B cell (primary cell): ENCODE measurements around the gene SHH. TPM values are rescaled to one million over a fixed set of nuclear protein-coding genes. Genes with fewer than 3 reads are reported as not detected.

Experiments used
- ATAC-seq: fragments of 200-7000 bp; cut with Tn5 transposase; one replicate; pipeline ENCODE4 v1.10.0; 2021; ENCODE audit warnings: low read depth, mild to moderate bottlenecking, moderate number of reproducible peaks, moderate library complexity
- CTCF ChIA-PET: fragments of 350-600 bp; sonication (Branson Sonifier 250); formaldehyde crosslinking; loops from one replicate; lab custom pipeline; 2021; ENCODE audit warnings: antibody characterized with exemption, inconsistent platforms; lab: Charles Lee
- POLR2A ChIA-PET: fragments of 350-600 bp; sonication (Branson Sonifier 250); formaldehyde crosslinking; loops from one replicate; lab custom pipeline; 2021; ENCODE audit warnings: antibody characterized with exemption; lab: Charles Lee
- DNase-seq: peaks from one replicate; pipeline ENCODE4 v3.0.0; 2013
- H2AFZ ChIP-seq: 2 replicates; pipeline ENCODE4 v1.6.1; 2012; ENCODE audit warnings: mild to moderate bottlenecking, low read depth, low read length; ENCODE audit not compliant: insufficient read depth, poor library complexity, severe bottlenecking
- H3K27ac ChIP-seq, 2 donors: 1 replicate in 1 of 2; 2 replicates in 1 of 2; pipeline ENCODE4 v1.5.1; 2012 to 2013; ENCODE audit warnings: low read length in 2 of 2, mild to moderate bottlenecking in 2 of 2, moderate library complexity in 1 of 2
- H3K27me3 ChIP-seq, 4 experiments: fragments of 200-600 bp in 1 of 4; sonication (generic) in 1 of 4; replicated peaks in 1 of 4; 1 replicate in 2 of 4; 2 replicates in 2 of 4; pipeline versions ENCODE4 v1.6.1 to v1.7.0; 2013 to 2016; ENCODE audit warnings: low read length in 3 of 4, mild to moderate bottlenecking in 2 of 4, mixed read lengths in 1 of 4, moderate library complexity in 1 of 4; ENCODE audit not compliant: insufficient read depth in 4 of 4, control insufficient read depth in 3 of 4; ENCODE audit errors: control extremely low read depth in 1 of 4
- H3K36me3 ChIP-seq, 2 experiments: replicated peaks in 1 of 2; 1 replicate in 1 of 2; 2 replicates in 1 of 2; pipeline versions ENCODE4 v1.6.1 to v1.7.1; 2013; ENCODE audit warnings: low read length in 1 of 2; ENCODE audit not compliant: insufficient read depth in 2 of 2, control insufficient read depth in 1 of 2; ENCODE audit errors: control extremely low read depth in 1 of 2, extremely low read depth in 1 of 2
- H3K4me1 ChIP-seq, 2 donors: fragments of 200-600 bp in 1 of 2; sonication (generic) in 1 of 2; 1 replicate in 1 of 2; 2 replicates in 1 of 2; pipeline versions ENCODE4 v1.5.1 to v1.6.1; 2013 to 2017; ENCODE audit warnings: low read length in 2 of 2; ENCODE audit not compliant: control insufficient read depth in 2 of 2, insufficient read depth in 2 of 2
- H3K4me2 ChIP-seq: replicated peaks from 2 replicates; pipeline ENCODE3; 2012; ENCODE audit warnings: mild to moderate bottlenecking, low read depth, low read length; ENCODE audit not compliant: poor library complexity, severe bottlenecking
- H3K4me3 ChIP-seq, 5 experiments: fragments of 200-600 bp in 1 of 5; sonication (generic) in 1 of 5; 1 replicate in 3 of 5; 2 replicates in 2 of 5; pipeline versions ENCODE4 v1.5.1 to v1.7.0; 2011 to 2016; ENCODE audit warnings: low read length in 4 of 5, mild to moderate bottlenecking in 4 of 5, low read depth in 2 of 5, control low read depth in 1 of 5, moderate library complexity in 1 of 5; ENCODE audit not compliant: insufficient read depth in 1 of 5; ENCODE audit errors: control extremely low read depth in 1 of 5, extremely low read depth in 1 of 5
- H3K79me2 ChIP-seq: fragments of 200-600 bp; sonication (generic); one replicate; pipeline ENCODE4 v1.6.0; 2016; ENCODE audit warnings: low read length; ENCODE audit not compliant: control insufficient read depth, insufficient read depth
- H3K9ac ChIP-seq: fragments of 200-600 bp; sonication (generic); 2 replicates; pipeline ENCODE4 v1.6.1; 2017; ENCODE audit warnings: mild to moderate bottlenecking, low read length, moderate library complexity
- H3K9me3 ChIP-seq, 3 donors: one replicate each; pipeline versions ENCODE4 v1.6.1 to v1.7.1; 2013; ENCODE audit warnings: low read length in 2 of 3; ENCODE audit not compliant: control insufficient read depth in 2 of 3, insufficient read depth in 1 of 3; ENCODE audit errors: control extremely low read depth in 1 of 3
- H4K20me1 ChIP-seq: 2 replicates; pipeline ENCODE4 v1.6.0; 2012; ENCODE audit warnings: mild to moderate bottlenecking, low read length; ENCODE audit not compliant: insufficient read depth, control insufficient read depth, poor library complexity, severe bottlenecking
- H3K27ac Mint-ChIP-seq: one replicate; pipeline ENCODE4 v1.8.0; 2021; ENCODE audit warnings: mixed read lengths
- H3K27me3 Mint-ChIP-seq: one replicate; pipeline ENCODE4 v1.8.0; 2021; ENCODE audit warnings: mixed read lengths
- H3K4me1 Mint-ChIP-seq: one replicate; pipeline ENCODE4 v1.8.0; 2021; ENCODE audit warnings: mixed read lengths
- H3K4me3 Mint-ChIP-seq: one replicate; pipeline ENCODE4 v1.8.0; 2021; ENCODE audit warnings: mixed read lengths
- H3K9me3 Mint-ChIP-seq: one replicate; pipeline ENCODE4 v1.8.0; 2022; ENCODE audit warnings: mixed read lengths; ENCODE audit not compliant: insufficient read depth
- EZH2 ChIP-seq: IDR thresholded peaks from 2 replicates; pipeline ENCODE4 v1.6.1; 2012; ENCODE audit warnings: borderline replicate concordance, low read depth, mild to moderate bottlenecking, moderate library complexity, low read length; ENCODE audit not compliant: insufficient read depth, poor library complexity, severe bottlenecking
- WGBS: methylation state at CpG from one replicate; pipeline ENCODE4 v1.1.5; 2013; ENCODE audit warnings: missing lambda C conversion rate; ENCODE audit not compliant: insufficient coverage; 5-methylcytosine and 5-hydroxymethylcytosine counted together
- intact Hi-C: fragments of 100-400 bp; cut with micrococcal nuclease; formaldehyde crosslinking; loops from one replicate; pipeline ENCODE4 v1.10.0; 2022
- polyA plus RNA-seq: library from polyadenylated mRNA; depleted of rRNA; stranded (reverse); fragments of >200 nt; gene quantifications from 2 replicates; pipeline ENCODE4 v1.2.3, GENCODE V29; 2012
- total RNA-seq, 2 donors: library from RNA; stranded (reverse); fragments of 120-200 nt in 1 of 2; gene quantifications; 1 replicate in 1 of 2; 2 replicates in 1 of 2; pipeline versions ENCODE4 v1.2.3 to v1.2.4, GENCODE V29; 2013 to 2022
- TF ChIP-seq, protein P1 (sequence below): fragments of 200-600 bp; IDR thresholded peaks from one replicate; pipeline ENCODE4 v1.8.0; 2022; ENCODE audit warnings: antibody characterized with exemption, mild to moderate bottlenecking

The SHH gene
- total and polyA plus RNA-seq, 2 donors (not counting 1 experiment from before 2014, with no cell fraction given), result not detected

GRCh38 chr7:155860840-155861479 lies 48.7 kb upstream of the SHH start:
- DNase-seq, result no peak
- ChIA-PET POLR2A (no interaction called here), CTCF (no interaction called here)
- H3K4me2 ChIP-seq, result no peak overlapping the region
- H3K9ac ChIP-seq, result no peak overlapping the region
- no peak overlapping the region for H2AFZ ChIP-seq
- H3K36me3 ChIP-seq, result no peaks in the 10 kb centered on the region
- H3K27ac ChIP-seq, result no peak overlapping the region
- Mint-ChIP-seq H3K4me1 (no peaks in the 10 kb centered on the region), H3K4me3 (no peak overlapping the region), H3K27ac (no peak overlapping the region), H3K9me3 (no peaks in the 10 kb centered on the region), H3K27me3 (peaks cover 7% of the 10 kb centered on the region)
- no peaks in the 10 kb centered on the region for H3K4me1 ChIP-seq
- H3K27me3 ChIP-seq, result no peaks in the 10 kb centered on the region
- H3K9me3 ChIP-seq, result no peaks in the 10 kb centered on the region
- ATAC-seq, result no peak
- no peak for TF ChIP-seq EZH2
- TF ChIP-seq, protein P1, sequence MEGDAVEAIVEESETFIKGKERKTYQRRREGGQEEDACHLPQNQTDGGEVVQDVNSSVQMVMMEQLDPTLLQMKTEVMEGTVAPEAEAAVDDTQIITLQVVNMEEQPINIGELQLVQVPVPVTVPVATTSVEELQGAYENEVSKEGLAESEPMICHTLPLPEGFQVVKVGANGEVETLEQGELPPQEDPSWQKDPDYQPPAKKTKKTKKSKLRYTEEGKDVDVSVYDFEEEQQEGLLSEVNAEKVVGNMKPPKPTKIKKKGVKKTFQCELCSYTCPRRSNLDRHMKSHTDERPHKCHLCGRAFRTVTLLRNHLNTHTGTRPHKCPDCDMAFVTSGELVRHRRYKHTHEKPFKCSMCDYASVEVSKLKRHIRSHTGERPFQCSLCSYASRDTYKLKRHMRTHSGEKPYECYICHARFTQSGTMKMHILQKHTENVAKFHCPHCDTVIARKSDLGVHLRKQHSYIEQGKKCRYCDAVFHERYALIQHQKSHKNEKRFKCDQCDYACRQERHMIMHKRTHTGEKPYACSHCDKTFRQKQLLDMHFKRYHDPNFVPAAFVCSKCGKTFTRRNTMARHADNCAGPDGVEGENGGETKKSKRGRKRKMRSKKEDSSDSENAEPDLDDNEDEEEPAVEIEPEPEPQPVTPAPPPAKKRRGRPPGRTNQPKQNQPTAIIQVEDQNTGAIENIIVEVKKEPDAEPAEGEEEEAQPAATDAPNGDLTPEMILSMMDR, result no peak
- intact Hi-C loops, result no loop called here
- H4K20me1 ChIP-seq, result no peaks in the 10 kb centered on the region
- no peak overlapping the region for H3K4me3 ChIP-seq
- WGBS, result 71% methylated on average over 11 of the region's 11 CpGs
- H3K79me2 ChIP-seq, result no peaks in the 10 kb centered on the region

DNA sequence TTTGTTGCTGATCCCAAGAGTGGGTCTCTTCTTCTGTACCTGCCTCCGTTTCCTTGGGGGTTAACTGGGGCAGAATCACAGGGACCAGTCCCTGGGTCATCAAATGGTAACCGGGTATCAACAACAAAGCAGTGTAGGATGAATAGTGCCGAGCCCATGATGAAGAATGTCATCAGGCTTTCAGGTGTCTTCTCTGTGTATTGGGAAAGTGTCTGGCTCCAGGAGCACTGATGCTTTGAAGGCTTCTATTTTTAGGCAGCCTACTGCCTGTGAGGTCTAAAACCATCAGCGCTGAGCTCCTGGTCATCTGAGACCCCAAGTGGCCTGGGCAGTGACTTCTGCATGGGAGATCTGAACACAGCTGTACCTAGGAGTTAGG lies 48.2 kb upstream of the SHH start:
- DNase-seq (no peak), ATAC-seq (no peak)
- CTCF ChIA-PET, result no interaction called here
- no peaks in the 10 kb centered on the region for H4K20me1 ChIP-seq
- WGBS, result 87% methylated on average over 4 of the region's 4 CpGs
- Mint-ChIP-seq H3K9me3 (peaks cover 2% of the 10 kb centered on the region), H3K27me3 (peaks cover 7% of the 10 kb centered on the region), H3K27ac (no peak overlapping the region), H3K4me3 (no peak overlapping the region), H3K4me1 (no peaks in the 10 kb centered on the region)
- H3K4me1 ChIP-seq, result no peaks in the 10 kb centered on the region
- H3K27me3 ChIP-seq, result no peaks in the 10 kb centered on the region
- TF ChIP-seq, protein P1, result no peak
- TF ChIP-seq EZH2, result no peak
- no peak overlapping the region for H3K4me3 ChIP-seq
- no peaks in the 10 kb centered on the region for H3K79me2 ChIP-seq
- H3K9me3 ChIP-seq, result no peaks in the 10 kb centered on the region
- no peaks in the 10 kb centered on the region for H3K36me3 ChIP-seq
- H2AFZ ChIP-seq, result no peak overlapping the region
- H3K9ac ChIP-seq, result no peak overlapping the region
- POLR2A ChIA-PET, result no interaction called here
- intact Hi-C loops, result no loop called here
- no peak overlapping the region for H3K4me2 ChIP-seq
- no peak overlapping the region for H3K27ac ChIP-seq
